Ishikawa (cell line): Measurements from ENCODE around the gene CNTNAP5.

Experiments used
- CEBPB ChIP-seq: IDR thresholded peaks from 2 replicates; pipeline ENCODE4 v1.6.1; 2012
- CREB1 ChIP-seq: IDR thresholded peaks from 2 replicates; pipeline ENCODE4 v1.6.1; 2012; ENCODE audit warnings: low read depth
- EGR1 ChIP-seq: IDR thresholded peaks from 2 replicates; pipeline ENCODE4 v1.6.1; 2012
- EP300 ChIP-seq: IDR thresholded peaks from 2 replicates; pipeline ENCODE4 v1.6.1; 2012; ENCODE audit warnings: borderline replicate concordance
- FOXM1 ChIP-seq: IDR thresholded peaks from 2 replicates; pipeline ENCODE4 v1.6.1; 2012; ENCODE audit warnings: low read depth, borderline replicate concordance
- MAX ChIP-seq: IDR thresholded peaks from 2 replicates; pipeline ENCODE4 v1.6.1; 2012
- NFIC ChIP-seq: IDR thresholded peaks from 2 replicates; pipeline ENCODE4 v1.6.1; 2012
- RAD21 ChIP-seq: IDR thresholded peaks from 2 replicates; pipeline ENCODE4 v1.6.1; 2012; ENCODE audit warnings: low read depth
- REST ChIP-seq: IDR thresholded peaks from 2 replicates; pipeline ENCODE4 v1.6.1; 2012; ENCODE audit warnings: low read depth, mild to moderate bottlenecking
- TAF1 ChIP-seq: IDR thresholded peaks from 2 replicates; pipeline ENCODE4 v1.6.1; 2012; ENCODE audit warnings: low read depth, mild to moderate bottlenecking
- TCF12 ChIP-seq: IDR thresholded peaks from 2 replicates; pipeline ENCODE4 v1.6.1; 2012; ENCODE audit warnings: low read depth
- TEAD4 ChIP-seq: IDR thresholded peaks from 2 replicates; pipeline ENCODE4 v1.6.1; 2012
- USF1 ChIP-seq: IDR thresholded peaks from 2 replicates; pipeline ENCODE4 v1.6.1; 2012
- YY1 ChIP-seq: IDR thresholded peaks from 2 replicates; pipeline ENCODE4 v1.6.1; 2012; ENCODE audit warnings: low read depth
- ZBTB7A ChIP-seq: IDR thresholded peaks from 2 replicates; pipeline ENCODE4 v1.6.1; 2012; ENCODE audit warnings: low read depth

Gene CNTNAP5

GRCh38 chr2:124683536-124684428 is 658.7 kb downstream of the CNTNAP5 start:
- no peak for TF ChIP-seq CREB1
- no peak for TF ChIP-seq USF1
- no peak for TF ChIP-seq TAF1
- TF ChIP-seq NFIC: no peak
- no peak for TF ChIP-seq TCF12
- TF ChIP-seq REST: no peak
- TF ChIP-seq EP300: no peak

GRCh38 chr2:124689348-124689747 is 664.3 kb downstream of the CNTNAP5 start:
- TF ChIP-seq MAX (no peak), TCF12 (no peak), EP300 (no peak), CREB1 (no peak), FOXM1 (no peak), REST (no peak)

- TF ChIP-seq YY1: no peak
- no peak for TF ChIP-seq USF1
- TF ChIP-seq REST: no peak
- no peak for TF ChIP-seq FOXM1
- TF ChIP-seq NFIC: no peak
- TF ChIP-seq TAF1: no peak
- TF ChIP-seq CEBPB: no peak
- no peak for TF ChIP-seq TEAD4
- no peak for TF ChIP-seq EP300
- no peak for TF ChIP-seq RAD21
- TF ChIP-seq TCF12: no peak
- no peak for TF ChIP-seq ZBTB7A
- no peak for TF ChIP-seq EGR1
- TF ChIP-seq CREB1: no peak
- TF ChIP-seq MAX: no peak
Measured at GRCh38 chr2:124692216-124692615, 667.1 kb downstream of the CNTNAP5 start.

- TF ChIP-seq TCF12 (no peak), YY1 (no peak), EP300 (no peak), CEBPB (no peak)
Measured at GRCh38 chr2:124692707-124693106, 667.6 kb downstream of the CNTNAP5 start.

GRCh38 chr2:124693156-124693555 is 668.1 kb downstream of the CNTNAP5 start:
- TF ChIP-seq CREB1 (no peak), TCF12 (no peak), USF1 (no peak), EP300 (no peak), YY1 (no peak), CEBPB (no peak), TAF1 (no peak), RAD21 (no peak), EGR1 (no peak), TEAD4 (no peak), ZBTB7A (no peak), MAX (no peak), FOXM1 (no peak), NFIC (no peak), REST (no peak)
